HepG2 (cell line): ENCODE data around the gene VILL. TPM values are rescaled to one million over a fixed set of nuclear protein-coding genes. Genes with fewer than 3 reads are reported as not detected.
A peak's percentile ranks its signal among the peaks of the same experiment; 100 is the strongest.

Experiments
- FOXM1 ChIP-seq: sonication (generic); formaldehyde crosslinking; IDR thresholded peaks from 2 replicates; pipeline ENCODE4 v1.5.0; 2020; ENCODE audit warnings: missing genetic modification reagents
- HOXA7 ChIP-seq: sonication (generic); formaldehyde crosslinking; IDR thresholded peaks from 2 replicates; pipeline ENCODE4 v1.8.1; 2022; ENCODE audit warnings: mild to moderate bottlenecking, missing genetic modification reagents, moderate library complexity
- HOXA9 ChIP-seq: sonication (generic); formaldehyde crosslinking; IDR thresholded peaks from 2 replicates; pipeline ENCODE4 v1.8.1; 2022; ENCODE audit warnings: missing genetic modification reagents, mild to moderate bottlenecking, moderate library complexity, borderline replicate concordance
- KLF6 ChIP-seq: IDR thresholded peaks from 2 replicates; pipeline ENCODE4 v1.8.0; 2016; ENCODE audit warnings: missing biosample characterization, missing genetic modification reagents
- MEF2D ChIP-seq: sonication (generic); formaldehyde crosslinking; IDR thresholded peaks from 2 replicates; pipeline ENCODE4 v1.5.1; 2020; ENCODE audit warnings: mild to moderate bottlenecking, missing genetic modification reagents
- NFKB2 ChIP-seq: sonication (generic); formaldehyde crosslinking; IDR thresholded peaks from 2 replicates; pipeline ENCODE4 v1.4.0; 2020; ENCODE audit warnings: missing genetic modification reagents, borderline replicate concordance
- NFKBIZ ChIP-seq: IDR thresholded peaks from 2 replicates; pipeline ENCODE4 v1.6.1; 2018; ENCODE audit warnings: missing genetic modification reagents, missing compliant biosample characterization
- PAF1 ChIP-seq: IDR thresholded peaks from 2 replicates; pipeline ENCODE4 v1.6.1; 2016; ENCODE audit warnings: missing genetic modification reagents, missing compliant biosample characterization
- RFXAP ChIP-seq: sonication (generic); formaldehyde crosslinking; IDR thresholded peaks from 2 replicates; pipeline ENCODE4 v1.4.0; 2020; ENCODE audit warnings: missing genetic modification reagents, borderline replicate concordance
- ZBTB8A ChIP-seq: sonication (generic); formaldehyde crosslinking; IDR thresholded peaks from 2 replicates; pipeline ENCODE4 v1.4.0; 2020; ENCODE audit warnings: mild to moderate bottlenecking, low read depth, missing genetic modification reagents, borderline replicate concordance
- ZC3H13 ChIP-seq: sonication (generic); formaldehyde crosslinking; IDR thresholded peaks from 2 replicates; pipeline ENCODE4 v1.8.1; 2023; ENCODE audit warnings: mild to moderate bottlenecking, missing genetic modification reagents, moderate library complexity
- ZFP82 ChIP-seq: sonication (generic); formaldehyde crosslinking; IDR thresholded peaks from 2 replicates; pipeline ENCODE4 v1.5.1; 2020; ENCODE audit warnings: mild to moderate bottlenecking, missing genetic modification reagents, borderline replicate concordance
- ZNF251 ChIP-seq: sonication (generic); formaldehyde crosslinking; IDR thresholded peaks from 2 replicates; pipeline ENCODE4 v1.9.0; 2021; ENCODE audit warnings: mild to moderate bottlenecking, missing genetic modification reagents
- ZNF292 ChIP-seq: sonication (generic); formaldehyde crosslinking; IDR thresholded peaks from 2 replicates; pipeline ENCODE4 v1.8.1; 2022; ENCODE audit warnings: mild to moderate bottlenecking, low read depth, missing genetic modification reagents, borderline replicate concordance
- ZNF296 ChIP-seq: sonication (generic); formaldehyde crosslinking; conservative IDR thresholded peaks from 2 replicates; pipeline ENCODE4 v1.5.0; 2020; ENCODE audit warnings: mild to moderate bottlenecking, missing genetic modification reagents
- ZNF335 ChIP-seq: sonication (generic); formaldehyde crosslinking; IDR thresholded peaks from 2 replicates; pipeline ENCODE4 v1.4.0; 2020; ENCODE audit warnings: missing genetic modification reagents
- ZNF354B ChIP-seq: sonication (generic); formaldehyde crosslinking; IDR thresholded peaks from 2 replicates; pipeline ENCODE4 v1.8.0; 2022; ENCODE audit warnings: mild to moderate bottlenecking, missing genetic modification reagents
- ZNF446 ChIP-seq: sonication (generic); formaldehyde crosslinking; IDR thresholded peaks from 2 replicates; pipeline ENCODE4 v1.5.0; 2020; ENCODE audit warnings: mild to moderate bottlenecking, missing genetic modification reagents
- ZNF530 ChIP-seq: sonication (generic); formaldehyde crosslinking; IDR thresholded peaks from 2 replicates; pipeline ENCODE4 v1.5.0; 2020; ENCODE audit warnings: low read depth, mild to moderate bottlenecking, missing genetic modification reagents
- ZNF563 ChIP-seq: sonication (generic); formaldehyde crosslinking; IDR thresholded peaks from 2 replicates; pipeline ENCODE4 v1.8.0; 2022; ENCODE audit warnings: mild to moderate bottlenecking, moderate library complexity, missing genetic modification reagents
- ZNF709 ChIP-seq: sonication (generic); formaldehyde crosslinking; IDR thresholded peaks from 2 replicates; pipeline ENCODE4 v1.5.0; 2020; ENCODE audit warnings: mild to moderate bottlenecking, missing genetic modification reagents
- polyA plus RNA-seq, 8 experiments: library from polyadenylated mRNA; depleted of rRNA in 3 of 8; stranded (reverse) in 7 of 8; unstranded in 1 of 8; fragments of >200 nt; fragmentation: Illumina TruSeq in 4 of 8; extraction: Trizol in 4 of 8; gene quantifications; 2 replicates each; pipeline versions ENCODE4 v1.2.1 to v1.2.3, GENCODE V29; 2011 to 2016; ENCODE audit warnings: low read depth in 4 of 8, missing spikeins in 1 of 8, mixed read lengths in 1 of 8; ENCODE audit not compliant: insufficient read depth in 1 of 8
- total RNA-seq, 5 experiments: library from RNA; depleted of rRNA; stranded (reverse); fragments of >200 nt; fragmentation: Illumina TruSeq; extraction: Trizol; gene quantifications; 2 replicates each; pipeline ENCODE4 v1.2.3, GENCODE V29; 2016; ENCODE audit warnings: low read depth in 1 of 5
- TF ChIP-seq, protein P1 (sequence below): sonication (generic); formaldehyde crosslinking; IDR thresholded peaks from 2 replicates; pipeline ENCODE4 v1.5.1; 2020; ENCODE audit warnings: missing genetic modification reagents, mild to moderate bottlenecking, borderline replicate concordance
- TF ChIP-seq, protein P2 (sequence below): sonication (generic); formaldehyde crosslinking; IDR thresholded peaks from 2 replicates; pipeline ENCODE4 v1.4.0; 2020; ENCODE audit warnings: low read depth, missing genetic modification reagents
- TF ChIP-seq, protein P3 (sequence below): IDR thresholded peaks from 2 replicates; pipeline ENCODE4 v1.6.1; 2016; ENCODE audit warnings: low read depth, borderline replicate concordance
- TF ChIP-seq, protein P4 (sequence below): IDR thresholded peaks from 2 replicates; pipeline ENCODE4 v1.6.1; 2016; ENCODE audit warnings: mild to moderate bottlenecking, missing biosample characterization, missing genetic modification reagents

Gene VILL
- total and polyA plus RNA-seq, 2 of the 13 experiments (the other 11 are each of a cell fraction or from before 2014, with no cell fraction given): 3.2 to 5.3 TPM

DNA sequence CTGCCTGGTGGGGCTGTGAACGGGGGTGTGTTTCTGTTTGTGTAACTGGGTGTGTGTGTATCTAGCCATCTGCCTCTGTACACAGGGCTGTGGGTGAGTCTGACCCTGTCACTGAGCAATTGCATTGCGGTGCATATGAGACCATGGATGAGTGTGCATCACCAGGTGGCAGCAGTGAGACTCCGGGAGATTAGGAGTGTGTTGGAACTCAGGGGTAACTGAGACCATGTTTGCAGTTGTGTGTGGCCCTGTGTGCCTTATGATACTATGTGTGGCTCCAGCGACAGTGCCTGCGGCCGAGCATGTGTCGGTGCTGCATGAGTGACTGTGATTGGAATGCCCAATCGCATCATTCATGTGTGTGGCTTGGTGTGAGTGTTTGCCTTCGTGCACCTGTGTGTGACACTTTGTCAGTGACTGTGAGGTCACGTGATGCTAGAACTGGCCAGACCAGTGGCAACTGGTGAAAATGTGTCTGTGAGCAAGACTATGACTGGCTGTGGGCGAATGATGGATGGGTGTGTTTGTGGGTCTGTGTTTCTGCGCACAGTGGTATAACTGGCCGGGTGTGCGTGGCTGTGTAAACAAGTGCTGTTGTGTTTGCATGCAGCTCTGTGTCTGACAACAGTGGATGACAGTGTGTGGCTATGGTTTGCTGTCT, 14.0 kb downstream of the VILL start (continued):
- TF ChIP-seq, protein P1, sequence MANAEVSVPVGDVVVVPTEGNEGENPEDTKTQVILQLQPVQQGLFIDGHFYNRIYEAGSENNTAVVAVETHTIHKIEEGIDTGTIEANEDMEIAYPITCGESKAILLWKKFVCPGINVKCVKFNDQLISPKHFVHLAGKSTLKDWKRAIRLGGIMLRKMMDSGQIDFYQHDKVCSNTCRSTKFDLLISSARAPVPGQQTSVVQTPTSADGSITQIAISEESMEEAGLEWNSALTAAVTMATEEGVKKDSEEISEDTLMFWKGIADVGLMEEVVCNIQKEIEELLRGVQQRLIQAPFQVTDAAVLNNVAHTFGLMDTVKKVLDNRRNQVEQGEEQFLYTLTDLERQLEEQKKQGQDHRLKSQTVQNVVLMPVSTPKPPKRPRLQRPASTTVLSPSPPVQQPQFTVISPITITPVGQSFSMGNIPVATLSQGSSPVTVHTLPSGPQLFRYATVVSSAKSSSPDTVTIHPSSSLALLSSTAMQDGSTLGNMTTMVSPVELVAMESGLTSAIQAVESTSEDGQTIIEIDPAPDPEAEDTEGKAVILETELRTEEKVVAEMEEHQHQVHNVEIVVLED (CRISPR knock-in tag): no peak; the same call in 1 of the 2 replicates
- TF ChIP-seq ZC3H13 (CRISPR knock-in tag) (no peak), ZNF292 (peak; percentile 57; the same call in 1 of the 2 replicates), PAF1 (CRISPR knock-in tag) (no peak), NFKB2 (CRISPR knock-in tag) (peak; percentile 71; the same call in 1 of the 2 replicates), MEF2D (CRISPR knock-in tag) (peak; percentile 37; the same call in 1 of the 2 replicates), HOXA7 (CRISPR knock-in tag) (no peak), FOXM1 (0 out of 2 replicates have a peak, but pooled peaks have one; percentile 62), ZNF530 (CRISPR knock-in tag) (no peak), ZNF446 (CRISPR knock-in tag) (no peak), NFKBIZ (CRISPR knock-in tag) (peak; percentile 80; the same call in 1 of the 2 replicates), ZNF709 (0 out of 2 replicates have a peak, but pooled peaks have one; percentile 62), HOXA9 (CRISPR knock-in tag) (peak; percentile 85), ZNF251 (CRISPR knock-in tag) (no peak), KLF6 (CRISPR knock-in tag) (0 out of 2 replicates have a peak, but pooled peaks have one; percentile 29), ZNF354B (CRISPR knock-in tag) (no peak), ZNF563 (CRISPR knock-in tag) (0 out of 2 replicates have a peak, but pooled peaks have one; percentile 27), ZFP82 (CRISPR knock-in tag) (no peak), ZNF335 (CRISPR knock-in tag) (no peak; the same call in 1 of the 2 replicates), ZBTB8A (CRISPR knock-in tag) (no peak), ZNF296 (CRISPR knock-in tag) (no peak), RFXAP (CRISPR knock-in tag) (no peak)
- TF ChIP-seq, protein P2, sequence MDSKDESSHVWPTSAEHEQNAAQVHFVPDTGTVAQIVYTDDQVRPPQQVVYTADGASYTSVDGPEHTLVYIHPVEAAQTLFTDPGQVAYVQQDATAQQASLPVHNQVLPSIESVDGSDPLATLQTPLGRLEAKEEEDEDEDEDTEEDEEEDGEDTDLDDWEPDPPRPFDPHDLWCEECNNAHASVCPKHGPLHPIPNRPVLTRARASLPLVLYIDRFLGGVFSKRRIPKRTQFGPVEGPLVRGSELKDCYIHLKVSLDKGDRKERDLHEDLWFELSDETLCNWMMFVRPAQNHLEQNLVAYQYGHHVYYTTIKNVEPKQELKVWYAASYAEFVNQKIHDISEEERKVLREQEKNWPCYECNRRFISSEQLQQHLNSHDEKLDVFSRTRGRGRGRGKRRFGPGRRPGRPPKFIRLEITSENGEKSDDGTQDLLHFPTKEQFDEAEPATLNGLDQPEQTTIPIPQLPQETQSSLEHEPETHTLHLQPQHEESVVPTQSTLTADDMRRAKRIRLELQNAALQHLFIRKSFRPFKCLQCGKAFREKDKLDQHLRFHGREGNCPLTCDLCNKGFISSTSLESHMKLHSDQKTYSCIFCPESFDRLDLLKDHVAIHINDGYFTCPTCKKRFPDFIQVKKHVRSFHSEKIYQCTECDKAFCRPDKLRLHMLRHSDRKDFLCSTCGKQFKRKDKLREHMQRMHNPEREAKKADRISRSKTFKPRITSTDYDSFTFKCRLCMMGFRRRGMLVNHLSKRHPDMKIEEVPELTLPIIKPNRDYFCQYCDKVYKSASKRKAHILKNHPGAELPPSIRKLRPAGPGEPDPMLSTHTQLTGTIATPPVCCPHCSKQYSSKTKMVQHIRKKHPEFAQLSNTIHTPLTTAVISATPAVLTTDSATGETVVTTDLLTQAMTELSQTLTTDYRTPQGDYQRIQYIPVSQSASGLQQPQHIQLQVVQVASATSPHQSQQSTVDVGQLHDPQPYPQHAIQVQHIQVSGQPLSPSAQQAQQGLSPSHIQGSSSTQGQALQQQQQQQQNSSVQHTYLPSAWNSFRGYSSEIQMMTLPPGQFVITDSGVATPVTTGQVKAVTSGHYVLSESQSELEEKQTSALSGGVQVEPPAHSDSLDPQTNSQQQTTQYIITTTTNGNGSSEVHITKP: no peak
- TF ChIP-seq, protein P3, sequence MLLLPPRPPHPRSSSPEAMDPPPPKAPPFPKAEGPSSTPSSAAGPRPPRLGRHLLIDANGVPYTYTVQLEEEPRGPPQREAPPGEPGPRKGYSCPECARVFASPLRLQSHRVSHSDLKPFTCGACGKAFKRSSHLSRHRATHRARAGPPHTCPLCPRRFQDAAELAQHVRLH (CRISPR knock-in tag): peak; percentile 50; the same call in 1 of the 2 replicates
- TF ChIP-seq, protein P4, sequence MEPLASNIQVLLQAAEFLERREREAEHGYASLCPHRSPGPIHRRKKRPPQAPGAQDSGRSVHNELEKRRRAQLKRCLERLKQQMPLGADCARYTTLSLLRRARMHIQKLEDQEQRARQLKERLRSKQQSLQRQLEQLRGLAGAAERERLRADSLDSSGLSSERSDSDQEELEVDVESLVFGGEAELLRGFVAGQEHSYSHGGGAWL (CRISPR knock-in tag): no peak
